SK-N-SH treated with all-trans-retinoic acid at 6 μM for 48 hours (cell line): ENCODE results near the gene TRIM37.

Experiments
- ZC3H10 ChIP-seq: fragments of 250-450 bp; sonication (Bioruptor Pico); IDR thresholded peaks from 2 replicates; pipeline ENCODE4 v1.5.1; 2021; ENCODE audit warnings: mild to moderate bottlenecking, moderate library complexity
- TF ChIP-seq, protein P1 (sequence below): fragments of 250-450 bp; sonication (Bioruptor Pico); IDR thresholded peaks from 2 replicates; pipeline ENCODE4 v1.5.1; 2021; ENCODE audit warnings: mild to moderate bottlenecking, moderate library complexity

DNA sequence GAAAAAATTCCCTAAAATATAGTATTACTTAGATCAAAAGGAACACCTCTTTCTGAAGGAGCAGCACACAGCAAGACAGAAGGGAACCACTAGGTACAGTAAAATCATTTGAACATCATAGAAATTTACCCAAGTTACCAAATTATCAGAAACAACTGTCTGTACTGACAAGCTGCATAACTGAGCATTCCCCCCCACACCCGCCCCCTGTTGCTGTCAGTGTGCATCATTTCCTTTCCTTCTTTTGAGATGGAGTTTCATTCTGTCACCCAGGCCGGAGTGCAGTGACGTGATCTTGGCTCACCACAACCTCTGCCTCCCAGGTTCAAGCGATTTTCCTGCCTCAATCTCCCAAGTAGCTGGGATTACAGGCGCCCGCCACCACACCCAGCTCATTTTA lies 120.7 kb downstream of the TRIM37 start:
- TF ChIP-seq, protein P1, sequence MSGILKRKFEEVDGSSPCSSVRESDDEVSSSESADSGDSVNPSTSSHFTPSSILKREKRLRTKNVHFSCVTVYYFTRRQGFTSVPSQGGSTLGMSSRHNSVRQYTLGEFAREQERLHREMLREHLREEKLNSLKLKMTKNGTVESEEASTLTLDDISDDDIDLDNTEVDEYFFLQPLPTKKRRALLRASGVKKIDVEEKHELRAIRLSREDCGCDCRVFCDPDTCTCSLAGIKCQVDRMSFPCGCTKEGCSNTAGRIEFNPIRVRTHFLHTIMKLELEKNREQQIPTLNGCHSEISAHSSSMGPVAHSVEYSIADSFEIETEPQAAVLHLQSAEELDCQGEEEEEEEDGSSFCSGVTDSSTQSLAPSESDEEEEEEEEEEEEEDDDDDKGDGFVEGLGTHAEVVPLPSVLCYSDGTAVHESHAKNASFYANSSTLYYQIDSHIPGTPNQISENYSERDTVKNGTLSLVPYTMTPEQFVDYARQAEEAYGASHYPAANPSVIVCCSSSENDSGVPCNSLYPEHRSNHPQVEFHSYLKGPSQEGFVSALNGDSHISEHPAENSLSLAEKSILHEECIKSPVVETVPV: no peak
- TF ChIP-seq ZC3H10 (CRISPR knock-in tag): no peak
